Activated CD8-positive, alpha-beta memory T cell treated with anti-CD3 and anti-CD28 coated beads, Interleukin-2, amount 50 U/mL, for 24 hours (primary cell): ENCODE results near the gene AFF2.

ENCODE experiments used
- DNase-seq: peaks from one replicate; pipeline ENCODE4 v3.0.0-alpha.2; 2020; ENCODE audit errors: extremely low read depth

AFF2 gene

GRCh38 chrX:148926371-148926770, 426.0 kb downstream of the AFF2 start:
- DNase-seq = no peak

- DNase-seq = no peak
Observed at GRCh38 chrX:148928811-148929210, 428.4 kb downstream of the AFF2 start.

- DNase-seq = no peak
Observed at GRCh38 chrX:148929686-148930085, 429.3 kb downstream of the AFF2 start.

GRCh38 chrX:148930206-148930729, 429.9 kb downstream of the AFF2 start:
- no peak for DNase-seq

GRCh38 chrX:148933881-148934280, 433.5 kb downstream of the AFF2 start:
- DNase-seq = no peak

GRCh38 chrX:148938348-148938747, 437.9 kb downstream of the AFF2 start:
- DNase-seq = no peak

GRCh38 chrX:148940411-148940996, 440.1 kb downstream of the AFF2 start:
- no peak for DNase-seq

- no peak for DNase-seq
Observed at GRCh38 chrX:148942754-148943153, 442.3 kb downstream of the AFF2 start.

GRCh38 chrX:148947399-148947975, 447.1 kb downstream of the AFF2 start:
- no peak for DNase-seq

- DNase-seq = no peak
Observed at GRCh38 chrX:148956352-148956751, 455.9 kb downstream of the AFF2 start.

- no peak for DNase-seq
Observed at GRCh38 chrX:148958901-148959300, 458.5 kb downstream of the AFF2 start.

- DNase-seq = no peak
Observed at GRCh38 chrX:148960060-148960459, 459.6 kb downstream of the AFF2 start.

- DNase-seq = no peak
Observed at GRCh38 chrX:148961985-148962384, 461.6 kb downstream of the AFF2 start.

GRCh38 chrX:148976571-148977400, 476.4 kb downstream of the AFF2 start:
- DNase-seq = no peak

GRCh38 chrX:148979786-148980185, 479.4 kb downstream of the AFF2 start:
- no peak for DNase-seq

- no peak for DNase-seq
Observed at GRCh38 chrX:148984238-148984637, 483.8 kb downstream of the AFF2 start.

- no peak for DNase-seq
Observed at GRCh38 chrX:148991502-148991901, 491.1 kb downstream of the AFF2 start.

GRCh38 chrX:148995661-148996060, 495.2 kb downstream of the AFF2 start:
- DNase-seq = no peak

- DNase-seq = no peak
Observed at GRCh38 chrX:149002320-149002719, 501.9 kb downstream of the AFF2 start.

GRCh38 chrX:149003863-149004660, 503.6 kb downstream of the AFF2 start:
- no peak for DNase-seq

GRCh38 chrX:149004936-149005335, 504.5 kb downstream of the AFF2 start:
- no peak for DNase-seq

GRCh38 chrX:149006235-149006634, 505.8 kb downstream of the AFF2 start:
- no peak for DNase-seq
